LNCaP clone FGC (cell line): ENCODE results near the gene COL16A1.

Source experiments
- DNase-seq: peaks from one replicate; pipeline ENCODE4 v3.0.0-alpha.2; 2011; ENCODE audit warnings: low read depth
- H3K4me3 ChIP-seq: 2 replicates; pipeline ENCODE4 v1.5.1; 2011; ENCODE audit warnings: mild to moderate bottlenecking, low read depth, low read length, control low read depth
- TF ChIP-seq, protein P1 (sequence below): IDR thresholded peaks from 2 replicates; pipeline ENCODE4 v1.5.1; 2012; ENCODE audit warnings: mild to moderate bottlenecking; ENCODE audit not compliant: control insufficient read depth, insufficient read depth; ENCODE audit errors: extremely low read depth

Gene COL16A1

DNA sequence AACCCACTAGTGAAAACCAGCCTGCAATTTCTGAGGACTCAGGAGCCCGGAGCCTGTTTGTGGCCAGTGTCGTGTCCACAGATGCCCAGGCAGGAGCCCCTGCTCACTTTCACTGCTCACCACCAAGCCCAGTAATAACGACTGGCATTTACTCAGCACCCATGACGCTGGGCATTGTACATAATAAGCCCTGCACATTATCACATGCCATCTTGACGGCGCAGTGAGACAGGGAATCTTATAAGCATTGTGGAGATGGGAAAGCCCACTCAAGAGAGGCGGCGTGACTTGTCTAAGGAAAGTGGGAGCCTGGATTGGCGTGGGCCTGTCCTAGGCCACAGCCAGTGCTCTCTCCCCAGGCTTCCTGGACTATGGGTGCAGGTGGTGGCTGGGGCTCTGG, 30.4 kb downstream of the COL16A1 start:
- no peak overlapping the region for H3K4me3 ChIP-seq
- TF ChIP-seq, protein P1, sequence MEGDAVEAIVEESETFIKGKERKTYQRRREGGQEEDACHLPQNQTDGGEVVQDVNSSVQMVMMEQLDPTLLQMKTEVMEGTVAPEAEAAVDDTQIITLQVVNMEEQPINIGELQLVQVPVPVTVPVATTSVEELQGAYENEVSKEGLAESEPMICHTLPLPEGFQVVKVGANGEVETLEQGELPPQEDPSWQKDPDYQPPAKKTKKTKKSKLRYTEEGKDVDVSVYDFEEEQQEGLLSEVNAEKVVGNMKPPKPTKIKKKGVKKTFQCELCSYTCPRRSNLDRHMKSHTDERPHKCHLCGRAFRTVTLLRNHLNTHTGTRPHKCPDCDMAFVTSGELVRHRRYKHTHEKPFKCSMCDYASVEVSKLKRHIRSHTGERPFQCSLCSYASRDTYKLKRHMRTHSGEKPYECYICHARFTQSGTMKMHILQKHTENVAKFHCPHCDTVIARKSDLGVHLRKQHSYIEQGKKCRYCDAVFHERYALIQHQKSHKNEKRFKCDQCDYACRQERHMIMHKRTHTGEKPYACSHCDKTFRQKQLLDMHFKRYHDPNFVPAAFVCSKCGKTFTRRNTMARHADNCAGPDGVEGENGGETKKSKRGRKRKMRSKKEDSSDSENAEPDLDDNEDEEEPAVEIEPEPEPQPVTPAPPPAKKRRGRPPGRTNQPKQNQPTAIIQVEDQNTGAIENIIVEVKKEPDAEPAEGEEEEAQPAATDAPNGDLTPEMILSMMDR, result no peak
- DNase-seq, result no peak

DNA sequence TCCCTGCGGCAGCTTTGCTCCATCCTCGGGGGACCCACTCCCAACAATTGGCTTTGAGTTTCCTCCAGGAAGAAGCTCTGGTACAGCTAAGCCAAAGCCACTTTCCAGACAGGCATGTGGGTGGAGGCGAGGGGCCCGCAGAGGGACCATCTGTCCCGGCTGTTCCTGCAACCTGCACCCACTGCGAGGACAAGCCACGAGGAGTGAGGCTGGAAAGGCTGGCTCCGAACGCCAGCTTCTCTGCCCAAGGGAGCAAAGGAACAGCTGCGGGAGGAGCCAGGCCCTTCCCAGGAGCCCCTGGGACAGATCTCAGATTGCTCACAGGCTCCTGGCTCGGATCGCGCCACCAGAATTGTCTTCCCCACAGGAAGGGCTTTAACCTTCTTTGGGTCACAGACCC, 30.8 kb downstream of the COL16A1 start:
- TF ChIP-seq, protein P1, result no peak
- H3K4me3 ChIP-seq, result no peak overlapping the region
- DNase-seq, result no peak

DNA sequence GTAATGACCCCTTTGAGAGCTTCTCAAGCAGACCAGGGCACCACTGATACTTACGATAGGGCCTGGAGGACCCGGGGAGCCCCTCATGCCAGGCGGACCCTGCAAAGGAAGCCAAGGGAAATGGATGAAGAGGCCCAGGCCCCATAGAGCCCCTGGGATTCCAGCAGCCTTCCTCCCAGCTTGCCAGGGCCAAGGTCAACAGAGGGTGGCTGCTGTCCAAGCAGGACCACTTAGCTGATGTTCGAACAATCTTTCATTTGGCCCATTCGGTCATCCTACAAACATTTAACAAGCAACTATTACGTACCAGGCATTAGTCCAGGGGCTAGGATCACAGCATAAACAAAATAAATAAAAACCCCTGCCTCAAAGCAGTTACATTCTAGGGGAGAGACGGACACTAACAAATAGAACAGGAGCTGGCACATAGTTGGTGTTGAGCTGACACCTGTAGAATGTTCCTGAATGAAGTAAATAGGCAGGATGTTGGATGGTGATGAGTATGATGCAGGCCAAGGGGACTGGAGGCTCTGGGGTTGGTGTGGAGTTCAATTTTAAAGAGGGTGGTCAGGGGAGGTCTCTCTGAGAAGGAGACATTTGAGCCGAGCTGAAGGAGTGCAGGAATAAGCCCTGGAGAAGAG, 32.1 kb downstream of the COL16A1 start:
- no peak overlapping the region for H3K4me3 ChIP-seq
- TF ChIP-seq, protein P1, result no peak
- no peak for DNase-seq

DNA sequence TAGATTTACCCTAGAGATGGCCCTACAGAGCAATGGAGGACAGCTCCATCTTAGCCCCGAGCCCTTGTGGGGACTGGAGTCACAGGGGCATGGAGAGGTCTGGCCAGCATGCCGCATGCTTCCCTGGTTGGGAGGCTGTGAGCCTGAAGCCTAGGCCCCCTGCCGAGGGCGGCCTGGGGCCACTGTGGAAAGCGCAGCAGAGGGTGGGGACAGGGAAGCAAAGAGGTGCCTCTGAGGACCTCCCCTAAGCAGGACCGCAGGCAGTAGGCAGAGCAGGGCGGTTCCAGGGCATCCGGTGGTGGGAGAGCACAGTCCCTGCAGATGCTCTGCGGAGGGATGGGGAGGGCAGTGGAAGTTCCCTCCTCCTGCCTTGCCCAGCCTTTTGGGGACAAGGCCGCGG, 32.7 kb downstream of the COL16A1 start:
- H3K4me3 ChIP-seq, result no peak overlapping the region
- no peak for DNase-seq
- TF ChIP-seq, protein P1, result no peak

DNA sequence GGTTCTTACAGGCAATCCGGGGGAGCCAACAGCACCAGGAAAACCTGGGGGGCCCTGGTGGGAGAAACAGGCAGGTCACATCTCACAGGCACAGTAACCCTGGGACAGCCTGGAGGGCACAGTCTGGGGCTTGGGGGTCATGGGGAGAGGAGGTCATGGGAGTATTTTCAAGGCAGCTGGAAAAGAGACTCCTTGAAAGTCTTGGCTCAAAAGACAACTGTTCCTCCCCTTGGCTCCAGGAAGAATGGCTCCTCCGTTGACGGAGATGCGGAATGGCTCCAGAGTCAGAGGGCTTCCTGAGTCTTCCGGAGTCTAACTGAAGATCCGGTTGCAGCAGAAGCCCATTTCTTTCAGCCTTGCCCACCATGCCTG, 33.2 kb downstream of the COL16A1 start:
- TF ChIP-seq, protein P1, result no peak
- H3K4me3 ChIP-seq, result peak overlapping the region; percentile 47
- DNase-seq, result no peak

DNA sequence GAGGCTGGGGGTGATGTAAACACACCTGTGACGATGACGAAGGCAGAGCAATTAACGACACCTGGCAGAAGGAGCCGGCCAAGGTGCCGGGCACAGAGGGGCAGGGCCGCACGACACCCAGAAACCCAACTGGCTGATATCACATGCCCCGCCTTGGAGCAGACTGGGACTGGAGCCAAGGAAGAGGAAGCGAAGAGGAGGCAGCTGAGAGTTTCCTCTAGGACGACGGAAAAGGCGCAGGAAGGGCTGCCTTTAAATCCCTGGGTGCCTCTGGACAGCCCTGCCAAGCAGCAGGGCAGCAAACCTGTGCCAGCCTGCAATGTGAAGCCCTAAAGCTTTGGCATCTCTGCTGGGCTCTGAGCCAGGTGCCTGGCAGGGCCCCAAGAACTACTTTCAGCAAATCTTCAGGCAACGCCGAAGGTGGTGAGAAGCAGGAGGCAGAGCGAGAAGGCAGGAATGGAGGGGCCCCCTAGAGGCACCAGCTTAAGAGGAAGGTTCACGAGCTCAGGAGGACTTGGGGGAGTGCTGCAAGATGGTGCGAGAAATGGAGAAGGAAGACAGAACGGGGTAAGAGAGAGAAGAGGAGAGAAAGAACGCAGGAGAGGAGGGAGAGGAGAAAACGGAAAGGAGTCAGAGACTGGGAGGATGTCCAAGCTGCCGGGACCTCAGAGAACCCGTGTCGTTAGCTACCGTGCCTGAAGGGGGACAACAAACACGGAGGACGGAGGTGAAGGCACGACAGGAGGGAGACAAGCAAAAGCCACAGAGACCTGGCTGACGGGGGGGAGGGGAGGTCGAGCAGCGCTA, 33.8 kb downstream of the COL16A1 start:
- peak overlapping the region; percentile 47 for H3K4me3 ChIP-seq
- DNase-seq, result peak; percentile 75
- TF ChIP-seq, protein P1, result peak; percentile 32
